HG02943 (cell line): ENCODE results near the gene LIF.
"Not testable (repeated sequence)": the region's sequence is repeated elsewhere in the genome, so short reads cannot be mapped to it uniquely, and the experiment has no call there.

Experiments
- ATAC-seq: cut with Tn5 transposase; IDR thresholded peaks from one replicate; pipeline ENCODE4 v1.9.1; 2021; ENCODE audit warnings: mild to moderate bottlenecking, low read depth, moderate library complexity; ENCODE audit not compliant: unreplicated experiment

LIF gene

DNA sequence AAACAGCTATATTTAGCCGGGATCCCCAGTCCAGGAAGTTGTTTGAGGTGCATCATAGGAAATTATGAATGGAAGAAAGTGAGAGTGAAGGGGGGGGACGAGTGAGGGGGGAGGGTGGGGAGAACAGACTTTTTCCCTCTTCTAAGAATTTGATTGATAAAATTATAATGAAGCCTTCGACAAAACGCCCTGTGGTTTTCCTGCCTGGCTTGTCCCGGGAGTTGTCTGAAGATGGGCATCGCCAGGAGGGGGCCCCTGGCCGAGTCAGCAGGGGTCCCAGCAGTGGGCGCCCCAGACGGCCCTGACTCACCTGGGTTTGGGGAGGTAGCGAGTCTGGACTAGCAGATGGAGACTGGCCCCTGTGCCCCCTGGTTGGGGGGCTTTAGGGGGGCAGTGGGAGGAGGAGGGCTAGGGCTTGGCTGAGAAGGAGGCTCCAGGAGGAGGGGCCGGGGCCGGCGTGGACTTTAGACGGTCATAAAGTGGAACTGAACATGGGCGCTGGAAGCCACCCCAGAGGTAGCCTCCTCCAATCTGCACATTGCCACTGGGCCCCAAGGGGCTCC is 336 bp upstream of the LIF start:
- no peak for ATAC-seq

DNA sequence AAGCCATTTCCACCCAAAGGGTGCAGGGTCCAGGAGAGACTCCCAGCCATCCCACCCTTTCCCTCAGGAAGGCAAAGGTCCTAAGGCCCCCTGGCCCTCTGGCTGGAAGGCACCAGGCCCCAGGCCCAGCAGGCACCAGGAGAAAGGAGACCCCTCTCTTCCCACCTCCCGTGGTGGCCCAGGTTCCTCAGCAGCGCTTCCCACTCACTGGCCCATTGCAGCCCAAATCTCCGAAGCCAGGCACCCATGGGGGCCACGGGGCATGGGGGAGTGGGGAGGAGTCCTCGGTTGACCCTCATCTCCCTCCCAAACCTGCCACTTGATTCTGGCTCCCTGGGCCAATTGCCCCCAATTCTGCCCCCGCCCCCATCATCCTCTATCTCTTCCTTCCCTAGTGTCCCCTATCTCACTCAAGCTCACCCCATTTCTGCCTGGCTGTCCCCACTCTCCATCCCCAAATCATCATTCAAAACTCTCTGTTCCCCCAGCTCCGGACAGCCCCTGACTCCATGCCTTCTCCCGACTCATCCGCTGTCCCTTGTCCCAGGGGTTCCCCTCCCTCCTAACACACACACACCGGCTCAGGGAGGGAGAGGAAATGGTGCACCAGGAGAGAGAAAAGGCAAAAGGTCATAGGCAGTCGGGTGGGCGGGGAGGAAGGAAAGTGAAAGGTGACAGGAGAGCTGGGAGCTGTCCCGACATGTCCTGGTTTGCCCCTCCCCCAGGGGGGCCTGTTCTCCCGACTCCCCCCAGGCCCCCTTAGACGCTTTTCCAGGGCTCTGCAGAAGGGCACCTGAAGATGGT is 1.2 kb downstream of the LIF start:
- ATAC-seq = no peak

DNA sequence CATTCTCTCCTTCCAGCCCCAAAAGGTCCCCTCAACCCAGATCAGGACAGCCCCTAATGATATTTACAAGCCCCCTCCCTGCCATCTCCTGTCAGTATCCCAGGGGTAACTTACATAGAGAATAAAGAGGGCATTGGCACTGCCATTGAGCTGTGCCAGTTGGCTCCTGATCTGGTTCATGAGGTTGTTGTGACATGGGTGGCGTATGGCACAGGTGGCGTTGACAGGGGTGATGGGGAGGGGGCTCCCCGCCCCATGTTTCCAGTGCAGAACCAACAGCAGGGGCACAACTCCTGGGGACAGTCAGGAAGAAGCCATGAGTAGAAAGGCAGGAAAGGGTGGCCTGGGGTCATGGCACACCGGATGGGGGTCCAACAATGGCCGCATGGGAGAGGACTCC is 1.9 kb downstream of the LIF start:
- ATAC-seq = no peak

DNA sequence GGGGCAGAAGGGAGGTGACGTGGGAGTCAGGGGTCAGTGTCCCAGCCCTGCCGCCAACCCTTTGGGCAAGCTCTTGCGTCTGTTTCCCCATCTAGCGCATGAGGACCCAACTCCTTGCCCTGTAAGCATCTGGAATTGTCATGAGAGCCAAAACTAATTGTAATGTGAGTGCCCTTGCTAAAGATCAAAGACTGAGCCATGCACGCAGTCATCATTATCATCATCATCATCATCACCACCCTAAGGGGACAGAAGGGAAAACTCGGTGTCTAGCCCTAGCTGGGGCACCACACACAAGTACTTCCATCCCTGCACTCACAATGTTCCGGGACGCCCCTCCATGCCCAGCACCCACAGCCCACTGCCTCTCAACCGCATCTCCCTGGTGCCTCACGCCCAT is 2.5 kb downstream of the LIF start:
- ATAC-seq = no peak

DNA sequence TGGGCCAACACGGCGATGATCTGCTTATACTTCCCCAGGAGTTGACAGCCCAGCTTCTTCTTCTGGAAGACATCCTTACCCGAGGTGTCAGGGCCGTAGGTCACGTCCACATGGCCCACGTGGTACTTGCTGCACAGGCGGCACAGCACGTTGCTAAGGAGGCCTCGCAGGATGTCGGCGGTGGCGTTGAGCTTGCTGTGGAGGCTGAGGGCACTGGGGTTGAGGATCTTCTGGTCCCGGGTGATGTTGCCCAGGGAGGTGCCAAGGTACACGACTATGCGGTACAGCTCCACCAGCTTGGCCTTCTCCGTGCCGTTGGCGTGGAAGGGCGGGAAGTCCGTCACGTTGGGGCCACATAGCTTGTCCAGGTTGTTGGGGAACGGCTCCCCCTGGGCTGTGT is 2.9 kb downstream of the LIF start:
- no peak for ATAC-seq

DNA sequence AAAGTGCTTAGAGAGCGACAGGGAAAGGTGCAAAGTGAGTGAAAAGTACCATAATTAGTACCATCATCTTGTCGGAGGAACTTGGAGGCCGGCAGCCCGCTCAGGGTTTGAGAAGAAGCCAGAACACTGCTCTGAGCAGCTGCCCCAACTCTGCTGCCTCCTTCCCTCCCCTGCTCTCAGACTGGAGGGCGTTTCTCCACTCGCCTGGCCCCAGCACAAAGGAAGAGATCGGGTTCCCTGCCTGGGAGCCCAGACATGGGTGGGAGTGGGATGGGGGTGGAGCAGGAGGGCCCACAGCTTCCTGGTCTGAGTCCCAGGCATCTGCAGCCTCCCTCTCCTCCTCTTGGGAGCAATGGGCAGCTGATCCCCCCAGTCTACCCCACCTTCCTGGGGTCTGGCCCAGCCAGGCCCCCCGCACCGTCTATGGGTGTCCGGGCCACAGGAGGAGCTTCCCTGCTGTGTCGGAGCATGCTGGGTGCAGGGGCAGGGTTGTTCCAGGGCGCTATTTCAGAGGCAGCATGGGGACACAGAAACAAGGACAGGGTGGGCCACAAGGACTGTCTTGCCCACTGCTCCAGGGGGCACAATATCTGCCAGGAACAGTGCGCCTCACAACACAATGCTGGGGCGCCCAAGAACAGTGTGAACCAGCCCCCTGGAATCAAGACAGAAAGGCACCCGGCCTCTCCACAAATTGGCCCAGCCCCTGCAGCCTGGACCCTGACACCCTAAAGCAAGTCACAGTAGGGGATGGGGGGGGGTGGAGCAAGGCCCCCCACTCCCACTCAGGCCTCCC is 4.8 kb downstream of the LIF start:
- ATAC-seq = no peak

DNA sequence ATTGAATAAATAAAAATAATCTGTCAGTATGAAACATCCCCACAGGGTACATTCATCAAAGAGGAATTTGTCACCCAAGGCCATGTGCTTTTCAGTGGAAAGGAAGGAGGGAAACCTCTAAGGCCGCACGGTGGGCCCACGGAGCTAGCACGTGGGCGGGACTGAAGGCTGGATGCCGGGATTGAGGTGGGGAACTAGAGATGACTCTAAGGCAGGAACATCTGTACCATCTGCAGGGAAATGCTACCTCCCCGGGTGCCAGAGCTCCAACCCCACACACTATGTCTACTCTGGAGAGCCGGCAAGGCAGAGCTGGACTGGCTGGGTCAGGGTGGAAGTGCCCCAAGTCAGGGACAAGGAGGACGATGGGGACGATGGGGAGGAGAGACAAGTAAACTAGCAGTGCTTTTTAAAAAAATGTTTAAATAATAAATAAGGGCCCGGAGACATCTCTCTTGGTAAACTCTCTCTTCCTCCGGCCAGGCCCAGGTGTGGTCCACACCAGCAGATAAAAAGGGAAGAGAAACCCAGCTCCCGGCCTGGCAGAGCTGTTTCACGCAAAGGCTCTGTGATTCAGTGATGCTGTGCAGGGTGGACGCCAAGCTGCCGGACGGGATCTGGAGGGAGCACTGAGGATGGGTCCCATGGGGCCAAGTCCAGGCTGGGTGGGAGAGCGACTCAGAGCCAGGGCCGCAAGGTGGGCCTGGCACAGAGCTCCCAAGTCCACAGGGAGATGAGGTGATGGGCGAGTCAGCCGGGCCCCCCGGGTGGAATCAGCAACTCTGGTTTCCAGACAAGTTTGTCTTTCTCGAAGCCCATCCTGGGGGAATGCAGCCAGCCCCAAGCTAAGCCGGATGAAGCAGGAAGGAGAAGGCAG is 5.8 kb downstream of the LIF start:
- ATAC-seq = no peak

DNA sequence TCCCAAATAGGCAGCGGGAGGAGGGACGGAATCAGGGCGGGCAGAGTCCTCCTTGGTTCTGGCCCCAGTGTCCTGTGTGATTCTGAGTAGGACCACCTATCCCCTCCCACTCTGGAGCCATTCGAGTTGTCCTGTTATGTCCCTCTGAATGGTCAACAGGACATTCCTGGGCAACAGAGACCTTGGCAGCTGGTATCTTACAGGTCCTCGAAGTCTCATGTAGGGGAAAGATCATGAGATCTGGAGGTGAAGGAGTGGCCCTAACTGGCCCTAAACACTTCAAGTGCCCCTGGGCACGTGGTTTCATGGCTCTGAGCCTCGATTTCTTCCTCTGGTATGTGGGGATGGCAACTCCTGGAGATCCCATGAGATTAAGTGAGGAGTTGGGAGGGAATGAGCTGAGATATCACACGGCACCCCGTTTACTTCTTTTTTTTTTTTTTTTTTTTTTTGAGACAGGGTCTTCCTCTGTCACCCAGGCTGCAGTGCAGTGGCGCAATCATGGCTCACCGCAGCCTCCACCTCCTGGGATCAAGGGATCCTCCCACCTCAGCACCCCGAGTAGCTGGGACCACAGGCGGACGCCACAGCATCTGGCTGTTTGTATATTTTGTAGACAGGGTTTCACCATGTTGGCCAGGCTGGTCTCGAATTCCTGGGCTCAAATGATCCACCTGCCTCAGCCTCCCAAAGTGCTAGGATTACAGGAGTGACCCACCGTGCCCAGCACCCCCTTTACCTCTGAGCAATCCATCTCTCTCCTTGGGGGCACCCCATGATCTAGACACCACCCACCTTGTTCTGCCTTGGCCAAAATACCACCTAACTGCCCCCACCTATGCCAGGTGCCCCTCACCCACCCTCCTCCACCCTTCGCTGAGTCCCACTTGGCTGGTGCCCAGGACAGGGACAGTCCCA is 6.8 kb downstream of the LIF start:
- no peak for ATAC-seq

DNA sequence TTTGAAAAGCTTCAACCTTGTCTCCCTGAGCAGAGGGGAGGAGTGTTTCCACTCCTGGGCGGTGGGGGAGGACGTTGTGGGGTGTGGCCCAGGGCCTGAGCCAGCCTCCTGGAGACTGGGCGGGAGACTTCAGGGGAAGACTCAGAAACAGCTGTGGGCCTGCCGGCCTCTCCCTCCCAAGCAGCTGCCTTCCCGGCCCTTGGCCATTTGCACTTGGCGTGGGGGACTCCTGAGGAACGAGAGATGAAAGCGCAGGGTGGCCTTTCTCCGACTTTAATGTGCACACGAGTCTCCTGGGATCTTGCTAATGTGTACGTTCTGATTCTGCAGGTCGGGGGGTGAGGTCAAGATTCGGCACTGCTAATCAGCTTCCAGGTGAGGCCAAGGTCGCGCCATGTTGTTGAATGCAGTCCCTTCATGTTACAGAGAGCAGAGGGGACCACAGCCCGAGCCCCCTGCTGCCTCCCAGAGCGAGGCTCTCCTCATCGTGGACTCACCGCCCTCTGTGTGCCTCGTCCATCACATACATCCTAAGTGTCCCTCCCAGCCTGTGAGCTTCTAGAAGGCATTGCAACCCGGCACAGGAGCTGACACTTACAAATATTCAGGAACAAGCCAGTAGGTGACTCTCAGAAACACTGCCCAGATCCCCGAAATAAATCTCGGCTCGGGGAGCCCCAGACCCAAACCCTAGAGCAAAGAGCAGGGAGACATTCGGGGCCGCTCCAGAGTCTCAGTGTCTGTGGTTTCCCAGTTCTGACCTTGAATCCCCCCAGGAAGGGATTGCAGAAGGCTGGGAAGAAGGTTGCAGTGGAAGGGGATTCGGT is 7.7 kb downstream of the LIF start:
- ATAC-seq = no peak

DNA sequence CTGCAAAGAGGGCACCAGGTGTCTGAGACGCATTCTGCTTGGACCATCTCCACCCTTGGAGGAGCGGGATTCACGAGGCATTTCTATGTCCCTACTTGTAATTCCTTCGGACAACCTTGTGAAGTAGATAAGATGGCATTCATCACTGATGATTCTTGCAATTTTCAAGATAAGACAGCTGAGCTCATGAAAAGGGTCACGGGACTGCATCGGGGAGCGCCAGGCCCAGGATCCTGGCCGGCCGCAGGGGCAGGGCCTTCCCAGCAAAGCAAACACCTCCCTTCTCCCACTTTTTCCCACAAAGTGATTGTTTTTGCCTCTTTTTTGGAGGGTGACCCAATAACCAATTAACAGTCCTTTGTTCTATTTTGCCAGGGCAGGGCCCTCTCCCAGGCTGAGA is 8.4 kb downstream of the LIF start:
- ATAC-seq = no peak

DNA sequence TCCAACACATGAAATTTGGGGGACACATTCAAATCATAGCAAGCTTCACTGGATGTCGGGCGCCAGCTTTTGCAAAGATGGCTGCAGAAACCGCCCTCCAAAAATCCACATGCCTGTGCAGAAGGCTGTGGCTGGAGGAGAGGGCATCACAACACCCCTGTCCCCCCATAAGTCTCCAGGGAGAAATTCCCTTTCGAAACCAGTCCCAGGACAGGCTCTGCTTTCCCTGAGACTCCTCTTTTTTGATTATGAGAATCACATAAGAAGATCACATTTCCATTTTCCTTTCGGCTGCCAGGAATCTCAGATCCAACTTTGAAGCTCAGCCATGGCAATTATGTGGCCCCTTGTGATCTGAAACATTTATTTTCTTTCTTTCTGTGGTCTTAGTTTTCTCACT is 9.7 kb downstream of the LIF start:
- ATAC-seq = no peak

DNA sequence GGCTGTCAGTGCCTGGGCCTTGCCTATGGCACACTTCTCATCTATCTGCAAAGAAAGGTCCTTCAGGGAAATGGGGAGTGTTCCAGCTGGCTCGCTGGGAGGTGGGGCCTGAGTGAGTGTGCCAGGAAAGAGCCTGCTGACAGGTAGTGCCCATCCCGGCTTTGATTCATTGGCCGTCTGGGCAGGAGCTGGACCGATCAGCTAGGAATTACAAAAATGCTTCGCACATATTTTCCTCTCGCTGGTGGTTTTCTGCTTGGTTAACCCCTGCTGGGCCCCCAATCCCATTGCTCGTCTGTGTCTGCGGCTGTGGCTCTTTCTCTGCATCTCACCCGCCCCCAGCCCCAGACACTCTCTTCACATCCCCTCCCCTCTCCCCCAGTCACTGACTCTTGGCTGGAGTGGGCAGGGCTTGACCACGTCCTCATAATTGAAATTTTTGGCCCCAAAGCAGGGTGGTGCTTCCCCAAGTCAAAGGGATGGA is 10.8 kb downstream of the LIF start:
- no peak for ATAC-seq

DNA sequence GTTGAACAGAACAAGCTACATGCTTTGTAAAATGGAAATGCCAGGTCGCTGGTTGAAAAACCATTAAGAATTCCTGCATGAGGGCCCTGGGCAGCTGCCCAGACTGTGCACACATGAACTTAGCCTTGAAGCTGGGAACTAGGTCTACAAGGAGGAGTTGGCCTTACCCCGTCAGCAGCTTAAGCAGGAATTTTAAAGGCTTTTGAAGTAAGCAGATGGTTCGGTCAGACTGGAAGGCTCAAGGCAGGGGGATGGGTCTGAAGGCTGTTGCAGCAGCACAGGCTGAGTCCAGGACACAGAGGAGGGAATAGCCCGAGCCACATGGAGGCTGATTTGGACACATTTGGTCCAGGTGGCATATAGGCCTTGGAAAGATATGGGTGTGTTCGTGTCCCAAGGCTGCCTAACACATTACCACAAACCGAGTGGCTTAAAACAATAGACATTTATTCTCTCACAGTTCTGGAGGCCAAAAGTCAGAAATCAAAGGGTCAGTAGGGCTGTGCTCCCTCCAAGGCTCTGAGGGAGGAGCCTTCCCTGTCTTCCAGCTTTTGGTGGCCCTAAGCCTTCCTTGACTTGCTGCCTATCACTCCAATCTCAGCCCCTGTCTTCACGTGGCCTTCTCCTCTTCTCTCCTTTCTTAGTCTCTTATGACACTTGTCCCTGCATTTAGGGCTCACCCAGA is 11.6 kb downstream of the LIF start:
- no peak for ATAC-seq

DNA sequence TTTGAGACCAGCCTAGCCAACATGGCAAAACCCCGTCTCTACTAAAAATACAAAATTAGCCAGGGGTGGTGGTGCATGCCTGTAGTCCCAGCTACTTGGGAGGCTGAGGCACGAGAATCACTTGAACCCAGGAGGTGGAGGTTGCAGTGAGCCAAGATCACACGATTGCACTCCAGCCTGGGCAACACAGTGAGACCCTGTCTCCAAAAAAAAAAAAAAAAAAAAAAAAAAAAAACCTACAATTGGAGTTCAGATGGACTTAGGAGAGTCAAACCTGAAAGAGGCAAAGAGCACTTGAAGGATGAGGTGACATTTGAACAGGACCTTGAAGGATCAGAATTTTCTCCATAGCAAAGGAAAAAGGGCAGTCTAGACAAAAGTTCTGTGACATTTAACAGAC is 12.2 kb downstream of the LIF start:
- not testable (repeated sequence) for ATAC-seq

DNA sequence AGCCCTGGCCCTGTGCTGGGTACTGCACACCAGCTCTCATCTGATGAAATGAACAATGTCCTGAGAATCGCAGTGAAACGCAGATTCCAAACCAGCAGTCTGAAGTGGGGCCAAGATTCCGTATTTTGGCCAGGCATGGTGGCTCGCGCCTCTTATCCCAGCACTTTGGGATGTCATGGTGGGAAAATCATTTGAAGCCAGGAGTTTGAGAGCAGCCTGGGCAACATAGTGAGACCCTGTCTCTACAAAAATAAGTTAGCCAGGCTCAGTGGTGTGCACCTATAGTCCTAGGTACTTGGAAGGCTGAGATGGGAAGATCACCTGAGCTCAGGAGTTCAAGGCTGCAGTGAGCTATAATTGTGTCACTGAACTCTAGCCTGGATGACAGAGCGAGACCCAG is 13.0 kb downstream of the LIF start:
- ATAC-seq = no peak

DNA sequence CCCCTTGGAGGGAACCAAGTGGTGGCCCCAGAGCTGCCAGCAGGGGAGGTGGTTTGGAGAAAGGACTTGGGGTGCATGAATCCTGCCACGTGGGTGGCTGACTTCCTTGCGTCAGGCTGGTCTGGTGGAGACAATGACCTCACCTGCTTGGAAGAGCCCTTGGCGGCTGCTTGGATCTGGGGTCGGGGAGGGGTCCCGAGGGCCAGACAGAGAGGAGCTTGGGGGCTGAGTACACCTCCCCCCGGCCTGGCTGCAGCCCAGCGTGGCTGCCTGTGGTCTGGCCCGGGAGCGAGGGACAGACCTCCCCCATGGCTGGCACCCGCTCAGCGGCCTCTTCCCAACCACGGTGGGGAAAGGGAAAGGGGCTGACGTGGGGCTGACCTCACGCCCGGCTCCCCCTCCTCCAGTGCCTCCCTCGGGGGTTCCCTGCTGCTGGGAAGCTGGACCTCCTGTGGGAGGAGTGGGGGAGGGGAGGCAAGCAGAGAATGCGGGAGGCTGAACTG is 13.8 kb downstream of the LIF start:
- ATAC-seq = no peak

DNA sequence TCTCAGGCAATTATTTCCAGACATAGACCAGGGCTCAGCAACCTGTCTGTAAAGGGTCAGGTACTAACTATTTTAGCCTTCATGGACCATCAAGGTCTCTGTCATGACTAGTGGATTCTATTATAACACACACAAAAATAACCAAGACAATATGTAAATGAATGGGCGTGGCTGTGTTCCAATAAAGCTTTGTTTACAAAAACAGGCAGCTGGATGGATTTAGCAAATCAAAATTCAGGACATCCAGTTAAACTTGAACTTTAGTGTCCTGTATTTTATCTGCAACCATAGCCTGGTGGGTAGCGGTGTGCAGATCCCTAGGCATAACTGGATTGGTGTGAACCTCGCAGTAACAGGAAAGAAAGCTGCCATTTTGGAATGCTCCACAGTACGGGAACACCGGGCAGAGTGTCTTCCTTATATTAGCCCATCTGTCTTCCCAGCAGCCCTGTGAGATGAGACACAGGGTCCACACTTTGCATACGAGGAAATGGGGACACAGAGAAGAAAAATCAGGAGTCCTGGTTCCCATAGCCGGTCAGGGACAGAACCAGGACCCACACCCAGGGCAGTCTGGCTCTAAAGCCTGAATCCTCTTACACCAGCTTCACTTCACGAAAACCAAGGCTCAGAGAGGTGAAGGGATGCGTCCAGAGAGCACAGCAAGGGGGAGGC is 15.6 kb downstream of the LIF start:
- no peak for ATAC-seq
